Dedifferentiated amniotic fluid mesenchymal stem cell (primary cell): ENCODE measurements around the gene SLC36A4.
A peak's percentile ranks its signal among the peaks of the same experiment; 100 is the strongest.
"Not testable (repeated sequence)": the region's sequence is repeated elsewhere in the genome, so short reads cannot be mapped to it uniquely, and the experiment has no call there.

ENCODE experiments used
- DNase-seq: peaks from one replicate; pipeline ENCODE4 v3.0.0-alpha.2; 2016; ENCODE audit errors: extremely low spot score

SLC36A4 gene

DNA sequence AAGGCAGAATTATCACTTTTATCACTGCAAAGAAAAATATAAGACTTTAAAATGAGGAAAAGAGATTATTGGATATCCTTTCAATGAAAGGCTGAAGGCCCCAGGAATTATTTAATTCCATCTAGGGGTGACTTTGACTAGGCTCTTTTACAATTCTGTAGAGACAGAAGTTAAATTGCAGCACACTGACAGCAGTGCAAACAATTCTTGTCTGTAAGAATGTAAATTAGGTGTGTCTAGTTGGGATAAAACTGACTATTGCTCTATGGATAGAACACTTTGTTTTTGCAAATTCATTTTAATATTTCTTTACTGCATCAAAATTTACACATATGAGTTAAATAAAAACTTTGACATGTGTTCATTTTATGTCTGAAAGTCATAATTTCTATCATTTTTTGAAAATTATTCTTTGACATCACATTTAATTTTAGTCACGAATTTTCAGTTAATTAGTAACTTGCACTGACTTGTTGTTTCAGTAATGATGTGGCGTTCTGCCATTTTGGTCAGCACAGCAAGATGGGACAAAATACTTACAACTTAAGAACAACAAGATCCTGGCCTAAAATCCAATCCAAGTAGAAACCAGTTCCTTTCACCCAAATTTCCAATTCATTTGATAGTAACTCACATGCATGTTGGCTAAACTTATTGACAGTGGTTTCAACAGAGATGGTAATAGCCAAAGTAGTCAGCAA is 75.1 kb downstream of the SLC36A4 start:
- no peak for DNase-seq

DNA sequence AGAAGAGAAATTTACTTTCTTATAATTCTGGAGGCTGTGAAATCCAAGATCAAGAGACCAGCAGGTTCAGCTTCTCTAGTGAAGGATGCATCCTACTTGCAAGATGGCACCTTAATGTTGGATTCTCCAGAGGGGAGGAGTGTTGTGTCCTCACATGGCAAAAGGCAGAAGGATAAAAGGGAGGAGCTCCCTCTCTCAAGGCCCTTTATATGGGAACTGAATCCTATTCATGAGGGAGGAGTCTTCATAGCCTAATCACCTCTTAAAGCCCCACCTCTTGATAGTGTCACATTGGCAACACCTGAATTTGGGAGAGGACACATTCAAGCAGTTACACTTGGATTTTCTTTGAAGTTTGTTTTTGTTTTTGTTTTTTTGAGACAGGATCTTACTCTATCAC is 79.5 kb downstream of the SLC36A4 start:
- DNase-seq = no peak

DNA sequence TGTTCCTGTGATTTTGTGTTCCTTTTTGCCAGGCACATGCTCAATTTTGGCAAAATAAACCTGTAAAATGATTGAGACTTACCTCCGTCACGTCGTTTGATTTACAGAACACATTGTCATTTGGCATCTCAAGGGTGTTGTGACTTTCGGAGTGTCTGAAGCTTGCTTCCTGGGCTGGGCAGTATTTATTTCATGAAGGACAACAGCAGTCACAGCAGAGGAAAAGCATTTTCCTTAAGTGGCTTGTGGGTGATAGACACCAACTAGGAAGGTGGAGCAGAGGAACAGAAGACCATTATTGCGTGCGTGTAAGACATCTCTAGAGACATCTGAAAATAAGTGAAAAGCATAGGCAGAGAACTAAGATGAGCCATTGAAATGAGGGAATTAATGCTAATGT is 80.2 kb downstream of the SLC36A4 start:
- no peak for DNase-seq

DNA sequence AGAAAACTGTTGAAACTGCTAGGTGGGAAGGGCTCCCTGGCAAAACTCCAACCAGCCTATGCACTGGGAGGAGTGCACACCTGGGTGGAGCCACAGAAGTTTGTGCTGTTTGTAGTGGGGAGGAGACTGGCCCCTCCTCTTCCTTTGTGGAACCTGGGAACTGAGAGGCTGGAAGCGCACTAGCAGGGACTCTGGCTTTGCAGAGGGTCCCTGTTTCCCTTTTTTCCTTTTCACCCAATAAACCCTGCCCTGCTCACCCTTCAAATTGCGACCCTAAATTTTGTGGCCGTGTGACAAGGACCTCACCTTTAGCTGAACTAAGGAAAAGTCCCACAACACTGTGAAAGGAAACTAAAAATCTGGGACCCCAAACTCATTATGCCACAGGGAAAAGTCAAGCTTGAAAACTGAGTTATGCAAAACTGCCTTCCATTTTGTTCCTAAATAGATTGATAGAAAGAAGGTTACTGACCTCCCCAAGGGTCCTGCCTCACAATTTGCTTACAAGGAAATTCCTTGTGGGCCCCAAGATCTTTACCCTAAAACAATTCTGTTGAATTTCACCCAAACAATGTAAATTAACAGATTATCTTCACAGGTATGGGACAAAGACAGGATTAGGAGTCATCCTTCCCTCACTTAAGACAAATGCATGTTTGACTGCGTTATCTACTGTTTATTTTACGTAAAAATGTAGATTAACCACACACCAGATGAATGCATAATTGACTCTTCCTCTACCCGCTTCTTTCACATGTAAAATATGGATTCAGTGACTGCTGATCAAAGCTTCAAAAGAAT is 81.0 kb downstream of the SLC36A4 start:
- DNase-seq = no peak

DNA sequence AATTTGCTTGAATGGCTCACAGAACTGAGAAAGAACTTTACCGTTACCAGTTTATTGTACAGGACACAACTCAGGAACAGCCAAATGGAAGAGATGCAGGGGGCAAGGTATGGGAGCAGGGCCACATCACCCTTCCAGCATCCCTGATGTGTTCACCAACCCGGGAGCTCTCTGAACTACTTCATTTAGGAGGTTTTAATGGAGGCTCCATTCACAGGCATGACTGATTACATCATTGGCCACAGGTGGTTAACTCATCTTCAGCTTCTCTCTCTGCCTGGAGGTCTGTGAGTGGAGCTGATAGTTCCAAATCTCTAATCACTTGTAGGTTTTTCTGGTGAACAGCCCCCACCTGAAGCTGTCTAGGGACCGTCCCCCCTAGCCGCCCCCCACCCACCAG is 83.5 kb downstream of the SLC36A4 start:
- DNase-seq = no peak

DNA sequence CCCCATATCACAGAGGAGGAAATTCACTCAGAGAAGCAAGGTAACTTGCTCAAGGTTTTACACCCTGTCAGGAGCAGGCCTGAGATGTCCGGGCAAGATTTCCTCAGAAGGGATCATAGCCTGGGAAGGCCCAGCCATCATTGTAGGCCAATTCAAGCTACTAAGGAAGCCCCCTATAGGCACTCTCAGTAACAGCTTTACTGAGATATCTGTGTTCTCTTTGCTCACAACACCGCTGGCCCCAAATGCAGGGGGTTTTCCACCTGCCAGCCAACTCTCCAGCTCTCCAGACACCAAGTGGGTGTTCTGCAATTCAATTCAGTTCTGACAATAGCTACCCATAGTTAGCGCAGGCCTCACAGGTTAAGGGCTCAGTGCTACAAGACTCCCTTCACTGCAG is 84.0 kb downstream of the SLC36A4 start:
- no peak for DNase-seq

DNA sequence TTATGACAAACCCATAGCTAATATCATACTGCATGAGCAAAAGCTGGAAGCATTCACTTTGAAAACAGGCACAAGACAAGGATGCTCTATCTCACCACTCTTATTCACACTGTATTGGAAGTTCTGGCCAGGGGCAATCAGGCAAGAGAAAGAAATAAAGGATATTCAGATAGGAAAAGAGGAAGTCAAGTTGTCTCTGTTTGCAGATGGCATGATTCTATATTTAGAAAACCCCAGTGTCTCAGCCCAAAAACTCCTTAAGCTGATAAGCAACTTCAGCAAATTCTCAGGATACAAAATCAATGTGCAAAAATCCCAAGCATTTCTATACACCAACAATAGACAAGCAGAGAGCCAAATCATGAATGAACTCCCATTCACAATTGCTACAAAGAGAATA is 86.6 kb downstream of the SLC36A4 start:
- not testable (repeated sequence) for DNase-seq

DNA sequence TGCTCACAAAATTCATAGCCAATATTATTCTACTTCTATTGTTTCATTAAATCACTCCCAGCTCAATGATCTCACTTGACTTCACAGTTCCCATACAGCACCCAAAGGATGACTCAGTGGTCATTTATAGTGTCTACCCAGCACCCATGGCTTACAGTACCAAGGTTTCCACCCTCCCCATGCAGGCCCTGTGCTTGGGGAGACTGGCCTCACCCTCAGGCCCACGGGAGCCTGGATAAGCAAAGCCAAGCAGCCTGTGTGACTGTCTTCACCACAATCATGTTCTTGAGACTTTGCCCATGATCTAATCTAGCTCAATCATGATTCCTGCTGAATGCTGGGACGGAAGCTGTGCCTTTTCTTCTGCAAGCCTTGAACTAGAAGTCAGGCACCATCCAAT is 97.6 kb downstream of the SLC36A4 start:
- peak; percentile 16 for DNase-seq

DNA sequence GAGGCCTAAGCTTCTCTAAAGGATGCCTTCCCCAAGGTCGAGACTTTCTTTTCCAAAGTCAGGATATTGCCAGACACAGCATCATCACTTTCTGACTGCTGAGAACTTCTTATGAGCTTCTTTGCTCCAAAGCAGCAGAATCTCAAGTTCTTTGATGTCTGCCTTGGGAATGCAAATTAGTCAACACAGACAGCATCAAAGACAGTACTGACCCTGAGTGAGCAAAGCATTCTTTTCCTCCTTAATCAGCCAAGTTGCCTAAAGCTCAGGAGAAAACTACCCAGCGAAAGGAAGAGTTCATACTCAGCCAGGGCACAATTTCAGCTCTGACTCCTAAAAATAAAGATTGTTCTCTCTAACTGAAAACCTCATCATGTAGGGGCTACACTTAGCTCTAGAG is 98.0 kb downstream of the SLC36A4 start:
- DNase-seq = no peak
